Liver (tissue), 9 donors: ENCODE data around the gene SLK. TPM values are rescaled to one million over a fixed set of nuclear protein-coding genes. Genes with fewer than 3 reads are reported as not detected.

Source experiments
- DNase-seq: peaks from one replicate; pipeline ENCODE4 v3.0.0-alpha.2; 2017; ENCODE audit warnings: low spot score
- H3K27ac ChIP-seq, 2 donors: one replicate each; pipeline ENCODE4 v1.7.0; 2013; ENCODE audit warnings: inconsistent platforms in 2 of 2, low read length in 2 of 2, control low read depth in 1 of 2, low read depth in 1 of 2, mild to moderate bottlenecking in 1 of 2
- H3K27me3 ChIP-seq, 4 donors: one replicate each; pipeline versions ENCODE4 v1.6.1 to v1.7.0; 2013; ENCODE audit warnings: low read length in 3 of 4, inconsistent platforms in 1 of 4, mild to moderate bottlenecking in 1 of 4, moderate library complexity in 1 of 4; ENCODE audit not compliant: control insufficient read depth in 4 of 4, insufficient read depth in 4 of 4
- H3K36me3 ChIP-seq, 4 donors: one replicate each; pipeline versions ENCODE4 v1.6.1 to v1.7.0; 2013; ENCODE audit warnings: low read length in 3 of 4, mild to moderate bottlenecking in 3 of 4, low read depth in 1 of 4, moderate library complexity in 1 of 4; ENCODE audit not compliant: control insufficient read depth in 4 of 4, insufficient read depth in 3 of 4
- H3K4me1 ChIP-seq, 4 donors: one replicate each; pipeline versions ENCODE4 v1.6.1 to v1.7.0; 2013; ENCODE audit warnings: low read length in 3 of 4, mild to moderate bottlenecking in 3 of 4, moderate library complexity in 1 of 4; ENCODE audit not compliant: control insufficient read depth in 4 of 4, insufficient read depth in 4 of 4
- H3K4me3 ChIP-seq, 3 donors: one replicate each; pipeline versions ENCODE4 v1.6.1 to v1.7.0; 2013; ENCODE audit warnings: low read length in 3 of 3, control low read depth in 1 of 3, low read depth in 1 of 3, mild to moderate bottlenecking in 1 of 3
- H3K9ac ChIP-seq, 2 donors: one replicate each; pipeline ENCODE4 v1.7.0; 2013; ENCODE audit warnings: low read length in 2 of 2, mild to moderate bottlenecking in 2 of 2, moderate library complexity in 2 of 2, control low read depth in 1 of 2, low read depth in 1 of 2
- H3K9me3 ChIP-seq, 4 donors: one replicate each; pipeline versions ENCODE4 v1.6.1 to v1.7.0; 2013; ENCODE audit warnings: low read length in 3 of 4; ENCODE audit not compliant: control insufficient read depth in 4 of 4
- EGR1 ChIP-seq, 2 donors: IDR thresholded peaks; 2 replicates each; pipeline ENCODE4 v1.6.1; 2016 to 2018; ENCODE audit warnings: antibody characterized with exemption in 2 of 2, low read depth in 2 of 2
- FOXA1 ChIP-seq: IDR thresholded peaks from 2 replicates; pipeline ENCODE4 v1.6.1; 2016; ENCODE audit warnings: antibody characterized with exemption
- FOXA2 ChIP-seq: IDR thresholded peaks from 2 replicates; pipeline ENCODE4 v1.6.1; 2016; ENCODE audit warnings: antibody characterized with exemption
- GABPA ChIP-seq, 2 donors: IDR thresholded peaks in 1 of 2; conservative IDR thresholded peaks in 1 of 2; 2 replicates each; pipeline ENCODE4 v1.6.1; 2016; ENCODE audit warnings: antibody characterized with exemption in 2 of 2, mild to moderate bottlenecking in 1 of 2, moderate library complexity in 1 of 2
- HNF4A ChIP-seq, 2 donors: conservative IDR thresholded peaks; 2 replicates each; pipeline ENCODE4 v1.6.1; 2016; ENCODE audit warnings: antibody characterized with exemption in 2 of 2, mild to moderate bottlenecking in 2 of 2
- HNF4G ChIP-seq: IDR thresholded peaks from 2 replicates; pipeline ENCODE4 v1.6.1; 2016; ENCODE audit warnings: antibody characterized with exemption
- JUND ChIP-seq, 2 donors: IDR thresholded peaks; 2 replicates each; pipeline ENCODE4 v1.6.1; 2016; ENCODE audit warnings: antibody characterized with exemption in 2 of 2
- RAD21 ChIP-seq, 2 donors: IDR thresholded peaks; 2 replicates each; pipeline ENCODE4 v1.6.1; 2016; ENCODE audit warnings: antibody characterized with exemption in 2 of 2, mild to moderate bottlenecking in 2 of 2
- RXRA ChIP-seq, 2 donors: IDR thresholded peaks; 2 replicates each; pipeline ENCODE4 v1.6.1; 2017 to 2018; ENCODE audit warnings: antibody characterized with exemption in 2 of 2, mild to moderate bottlenecking in 1 of 2
- SP1 ChIP-seq: IDR thresholded peaks from 2 replicates; pipeline ENCODE4 v1.6.1; 2018; ENCODE audit warnings: antibody characterized with exemption, mild to moderate bottlenecking
- TAF1 ChIP-seq: conservative IDR thresholded peaks from 2 replicates; pipeline ENCODE4 v1.6.1; 2016; ENCODE audit warnings: antibody characterized with exemption, mild to moderate bottlenecking
- YY1 ChIP-seq: IDR thresholded peaks from 2 replicates; pipeline ENCODE4 v1.6.1; 2016; ENCODE audit warnings: antibody characterized with exemption, mild to moderate bottlenecking
- WGBS: extraction: QIAGEN DNeasy Blood & Tissue Kit; methylation state at CpG from one replicate; pipeline ENCODE4 v1.1.7; 2013; 5-methylcytosine and 5-hydroxymethylcytosine counted together
- polyA plus RNA-seq, 2 donors: library from polyadenylated mRNA; stranded (reverse) in 1 of 2; unstranded in 1 of 2; fragments of 200-250 nt in 1 of 2; fragments of >200 nt in 1 of 2; fragmentation: Nextera tagmentation in 1 of 2; extraction: Ambion mirVana in 1 of 2; gene quantifications; one replicate each; pipeline versions ENCODE4 v1.2.1 to v1.2.3, GENCODE V29; 2013 to 2015
- total RNA-seq, 2 donors: library from RNA; depleted of rRNA; stranded (reverse); fragments of >200 nt; gene quantifications; one replicate each; pipeline ENCODE4 v1.2.3, GENCODE V29; 2014
- TF ChIP-seq, protein P1 (sequence below): IDR thresholded peaks from 2 replicates; pipeline ENCODE4 v1.6.1; 2016; ENCODE audit warnings: antibody characterized with exemption
- TF ChIP-seq, protein P2 (sequence below): fragments of 150-350 bp; IDR thresholded peaks from 2 replicates; pipeline ENCODE4 v1.5.1; 2017; ENCODE audit warnings: improper control_type of control experiment, low read depth, low read length; ENCODE audit not compliant: missing input control
- TF ChIP-seq, protein P3 (sequence below): IDR thresholded peaks from 2 replicates; pipeline ENCODE4 v1.6.1; 2016; ENCODE audit warnings: antibody characterized with exemption
- TF ChIP-seq, protein P4 (sequence below): IDR thresholded peaks from 2 replicates; pipeline ENCODE4 v1.6.1; 2016; ENCODE audit warnings: antibody characterized with exemption
- donor health status: healthy.
- donor health status: healthy.
- donor health status: healthy.
- donor health status: healthy.
- donor health status: healthy.

The SLK gene
- total and polyA plus RNA-seq, 4 donors = 3.9 to 20.3 (median 12.4) TPM

DNA sequence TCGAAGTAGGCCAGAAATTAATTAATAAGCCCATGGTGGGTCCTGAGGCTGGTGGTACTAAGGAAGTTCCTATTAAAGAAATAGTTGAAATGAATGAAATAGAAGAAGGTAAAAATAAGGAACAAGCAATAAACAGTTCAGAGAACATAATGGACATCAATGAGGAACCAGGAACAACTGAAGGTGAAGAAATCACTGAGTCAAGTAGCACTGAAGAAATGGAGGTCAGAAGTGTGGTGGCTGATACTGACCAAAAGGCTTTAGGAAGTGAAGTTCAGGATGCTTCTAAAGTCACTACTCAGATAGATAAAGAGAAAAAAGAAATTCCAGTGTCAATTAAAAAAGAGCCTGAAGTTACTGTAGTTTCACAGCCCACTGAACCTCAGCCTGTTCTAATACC, 36.0 kb downstream of the SLK start:
- H3K27me3 ChIP-seq = no peaks in the 10 kb centered on the region
- H3K27ac ChIP-seq = no peak overlapping the region
- WGBS = 98% methylated on average over 1 of the region's 1 CpG
- no peak overlapping the region for H3K4me3 ChIP-seq
- H3K9ac ChIP-seq = no peak overlapping the region
- no peak for TF ChIP-seq RAD21 (IDR thresholded peaks at IDR 0.05)
- no peak for TF ChIP-seq GABPA (IDR thresholded peaks at IDR 0.05 in 1 of 2, conservative IDR thresholded peaks at IDR 0.05 in 1 of 2)
- TF ChIP-seq, protein P1, sequence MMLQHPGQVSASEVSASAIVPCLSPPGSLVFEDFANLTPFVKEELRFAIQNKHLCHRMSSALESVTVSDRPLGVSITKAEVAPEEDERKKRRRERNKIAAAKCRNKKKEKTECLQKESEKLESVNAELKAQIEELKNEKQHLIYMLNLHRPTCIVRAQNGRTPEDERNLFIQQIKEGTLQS = no peak
- TF ChIP-seq, protein P2, sequence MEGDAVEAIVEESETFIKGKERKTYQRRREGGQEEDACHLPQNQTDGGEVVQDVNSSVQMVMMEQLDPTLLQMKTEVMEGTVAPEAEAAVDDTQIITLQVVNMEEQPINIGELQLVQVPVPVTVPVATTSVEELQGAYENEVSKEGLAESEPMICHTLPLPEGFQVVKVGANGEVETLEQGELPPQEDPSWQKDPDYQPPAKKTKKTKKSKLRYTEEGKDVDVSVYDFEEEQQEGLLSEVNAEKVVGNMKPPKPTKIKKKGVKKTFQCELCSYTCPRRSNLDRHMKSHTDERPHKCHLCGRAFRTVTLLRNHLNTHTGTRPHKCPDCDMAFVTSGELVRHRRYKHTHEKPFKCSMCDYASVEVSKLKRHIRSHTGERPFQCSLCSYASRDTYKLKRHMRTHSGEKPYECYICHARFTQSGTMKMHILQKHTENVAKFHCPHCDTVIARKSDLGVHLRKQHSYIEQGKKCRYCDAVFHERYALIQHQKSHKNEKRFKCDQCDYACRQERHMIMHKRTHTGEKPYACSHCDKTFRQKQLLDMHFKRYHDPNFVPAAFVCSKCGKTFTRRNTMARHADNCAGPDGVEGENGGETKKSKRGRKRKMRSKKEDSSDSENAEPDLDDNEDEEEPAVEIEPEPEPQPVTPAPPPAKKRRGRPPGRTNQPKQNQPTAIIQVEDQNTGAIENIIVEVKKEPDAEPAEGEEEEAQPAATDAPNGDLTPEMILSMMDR = no peak
- H3K4me1 ChIP-seq = no peaks in the 10 kb centered on the region
- no peaks in the 10 kb centered on the region for H3K9me3 ChIP-seq
- no peak for DNase-seq
- H3K36me3 ChIP-seq = peaks cover 0 to 33% (median 31%) of the 10 kb centered on the region in 4 donors

DNA sequence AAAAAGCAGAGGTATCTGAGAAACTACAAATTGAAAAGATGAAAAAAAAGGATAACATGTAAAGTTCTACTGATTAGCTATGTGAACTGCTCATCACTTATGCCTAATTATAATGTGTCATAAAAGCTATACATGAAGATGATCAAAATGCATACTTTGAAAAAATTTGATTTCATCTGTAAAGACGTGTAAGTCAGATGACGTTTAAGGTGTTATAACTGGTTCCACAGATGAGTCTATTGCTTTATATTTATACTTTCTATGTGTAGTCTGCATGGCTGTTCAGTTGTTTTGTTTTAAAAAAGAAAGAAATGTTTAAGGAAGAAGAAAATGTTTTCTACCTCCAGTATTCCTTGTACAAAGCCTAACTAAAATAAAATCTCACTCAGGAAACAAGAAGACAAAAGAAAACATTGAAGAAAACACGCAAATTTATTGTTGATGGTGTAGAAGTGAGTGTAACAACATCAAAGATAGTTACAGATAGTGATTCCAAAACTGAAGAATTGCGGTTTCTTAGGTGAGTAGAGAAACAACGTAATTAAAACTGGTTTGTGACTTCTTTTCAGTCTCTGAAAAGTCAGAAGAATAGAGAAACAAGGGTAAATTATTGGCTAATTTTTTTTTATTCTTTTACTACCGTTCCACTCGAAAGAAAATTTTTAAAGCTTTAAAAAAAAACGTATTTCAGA, 38.4 kb downstream of the SLK start:
- no peak for TF ChIP-seq TAF1
- TF ChIP-seq RXRA (IDR thresholded peaks at IDR 0.05) = no peak
- no peak for TF ChIP-seq SP1
- TF ChIP-seq, protein P2 = no peak
- TF ChIP-seq, protein P3, sequence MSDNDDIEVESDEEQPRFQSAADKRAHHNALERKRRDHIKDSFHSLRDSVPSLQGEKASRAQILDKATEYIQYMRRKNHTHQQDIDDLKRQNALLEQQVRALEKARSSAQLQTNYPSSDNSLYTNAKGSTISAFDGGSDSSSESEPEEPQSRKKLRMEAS = no peak
- H3K36me3 ChIP-seq = peaks cover 0 to 30% (median 23%) of the 10 kb centered on the region in 4 donors
- 95% methylated on average over 8 of the region's 8 CpGs for WGBS

DNA sequence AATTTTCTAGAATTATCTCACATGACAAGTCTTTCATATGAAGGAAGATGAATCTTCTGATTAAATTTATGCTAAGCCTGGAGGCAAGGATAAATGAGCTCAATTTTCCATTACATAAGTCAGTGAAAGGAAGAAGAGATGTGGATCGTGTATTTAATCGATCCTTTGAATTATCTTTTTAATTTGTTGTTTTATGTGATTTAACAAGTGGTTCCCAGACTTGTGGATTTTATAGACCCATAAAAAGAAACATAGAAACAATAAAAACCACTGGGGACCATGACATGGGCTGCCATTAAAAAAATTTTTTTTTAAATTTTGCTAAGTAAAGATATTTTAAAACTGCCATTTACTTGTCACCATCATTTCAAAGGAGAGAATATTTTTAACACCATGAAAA, 45.0 kb downstream of the SLK start:
- Histone ChIP-seq H3K9ac (no peak overlapping the region), H3K36me3 (peaks cover 0 to 8% (median 2%) of the 10 kb centered on the region in 4 donors)
- no peak for TF ChIP-seq SP1
- no peak for TF ChIP-seq HNF4A (conservative IDR thresholded peaks at IDR 0.05)
- TF ChIP-seq FOXA1 = no peak
- no peak for TF ChIP-seq TAF1
- no peak for TF ChIP-seq RXRA (IDR thresholded peaks at IDR 0.05)
- no peak for TF ChIP-seq HNF4G
- TF ChIP-seq, protein P2 = no peak
- TF ChIP-seq, protein P3 = no peak
- no peak for TF ChIP-seq JUND (IDR thresholded peaks at IDR 0.05)
- no peak for TF ChIP-seq RAD21 (IDR thresholded peaks at IDR 0.05)
- TF ChIP-seq, protein P1 = no peak
- no peak for TF ChIP-seq EGR1 (IDR thresholded peaks at IDR 0.05; ENCODE audit: low read depth in 2 of 2)
- TF ChIP-seq FOXA2 = no peak
- no peak for TF ChIP-seq GABPA (IDR thresholded peaks at IDR 0.05 in 1 of 2, conservative IDR thresholded peaks at IDR 0.05 in 1 of 2)
- TF ChIP-seq YY1 = no peak
- TF ChIP-seq, protein P4, sequence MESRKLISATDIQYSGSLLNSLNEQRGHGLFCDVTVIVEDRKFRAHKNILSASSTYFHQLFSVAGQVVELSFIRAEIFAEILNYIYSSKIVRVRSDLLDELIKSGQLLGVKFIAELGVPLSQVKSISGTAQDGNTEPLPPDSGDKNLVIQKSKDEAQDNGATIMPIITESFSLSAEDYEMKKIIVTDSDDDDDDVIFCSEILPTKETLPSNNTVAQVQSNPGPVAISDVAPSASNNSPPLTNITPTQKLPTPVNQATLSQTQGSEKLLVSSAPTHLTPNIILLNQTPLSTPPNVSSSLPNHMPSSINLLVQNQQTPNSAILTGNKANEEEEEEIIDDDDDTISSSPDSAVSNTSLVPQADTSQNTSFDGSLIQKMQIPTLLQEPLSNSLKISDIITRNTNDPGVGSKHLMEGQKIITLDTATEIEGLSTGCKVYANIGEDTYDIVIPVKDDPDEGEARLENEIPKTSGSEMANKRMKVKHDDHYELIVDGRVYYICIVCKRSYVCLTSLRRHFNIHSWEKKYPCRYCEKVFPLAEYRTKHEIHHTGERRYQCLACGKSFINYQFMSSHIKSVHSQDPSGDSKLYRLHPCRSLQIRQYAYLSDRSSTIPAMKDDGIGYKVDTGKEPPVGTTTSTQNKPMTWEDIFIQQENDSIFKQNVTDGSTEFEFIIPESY = no peak

More for the DNA sequence above, 38.4 kb downstream of the SLK start:
- DNase-seq = no peak
- H3K27ac ChIP-seq = no peak overlapping the region
- no peak overlapping the region for H3K4me3 ChIP-seq
- H3K4me1 ChIP-seq = no peaks in the 10 kb centered on the region
- H3K9ac ChIP-seq = no peak overlapping the region
- no peaks in the 10 kb centered on the region for H3K27me3 ChIP-seq
- H3K9me3 ChIP-seq = no peaks in the 10 kb centered on the region

More for the DNA sequence above, 45.0 kb downstream of the SLK start:
- no peak for DNase-seq
- Histone ChIP-seq H3K9me3 (no peaks in the 10 kb centered on the region), H3K4me3 (no peak overlapping the region), H3K27ac (no peak overlapping the region), H3K27me3 (no peaks in the 10 kb centered on the region), H3K4me1 (no peaks in the 10 kb centered on the region)
- 96% methylated on average over 2 of the region's 2 CpGs for WGBS
